ENCODE results near the gene RASGRP4. TPM values are rescaled to one million over a fixed set of nuclear protein-coding genes. Genes with fewer than 3 reads are reported as not detected.

Gene RASGRP4
- total and polyA plus RNA-seq, 2 experiments from 2014 or later, result not detected

DNA sequence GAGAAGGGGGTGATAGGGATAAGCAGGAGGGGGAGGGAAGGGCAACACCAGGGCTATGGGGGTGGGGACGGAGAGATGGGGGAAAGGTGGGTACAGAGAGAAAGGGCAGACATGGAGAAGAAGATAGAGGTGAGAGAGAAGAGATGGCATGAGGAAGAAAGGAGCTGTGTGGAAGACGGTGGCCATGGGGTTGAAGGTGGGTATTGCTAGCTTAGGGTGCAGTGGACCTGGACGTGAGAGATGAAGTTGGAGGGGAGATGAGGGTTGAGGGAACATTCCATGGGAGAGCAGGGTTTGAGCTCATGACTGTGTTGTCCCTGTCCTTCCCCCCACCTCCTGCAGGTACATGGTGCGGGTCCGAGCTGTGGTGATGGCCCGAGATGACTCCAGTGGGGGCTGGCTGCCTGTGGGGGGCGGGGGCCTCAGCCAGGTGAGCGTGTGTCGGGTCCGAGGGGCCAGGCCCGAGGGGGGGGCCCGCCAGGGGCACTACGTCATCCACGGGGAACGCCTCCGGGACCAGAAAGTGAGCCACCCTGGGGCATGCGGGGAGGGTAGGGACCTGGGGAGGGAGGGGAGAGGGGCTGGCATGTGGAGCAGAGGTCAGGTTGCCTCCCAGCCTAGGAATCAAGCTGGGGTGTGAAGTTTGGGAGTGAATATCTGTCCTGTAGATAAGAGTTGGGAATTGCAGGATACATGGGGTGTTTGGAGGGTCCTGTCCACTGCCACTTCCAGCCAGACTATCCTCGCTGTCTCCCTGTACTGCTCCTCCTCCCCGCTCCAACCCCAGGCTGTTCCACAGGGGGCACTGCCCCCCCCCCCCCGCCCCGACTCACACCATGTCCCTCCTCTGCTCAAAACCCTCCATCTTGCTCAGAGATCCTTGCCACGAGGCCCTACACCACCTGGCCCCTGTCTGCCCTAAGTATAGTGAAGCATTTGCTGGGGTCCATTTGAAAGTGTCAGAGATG lies 35.8 kb downstream of the RASGRP4 start:
- Histone ChIP-seq H2AFZ (no peak overlapping the region), H4K20me1 (ENCODE audit: insufficient read depth) (no peaks in the 10 kb centered on the region), H3K9me2 (ENCODE audit: insufficient read depth) (no peaks in the 10 kb centered on the region), H3K4me3 (peak overlapping the region; percentile 93), H3K4me1 (ENCODE audit: insufficient read depth) (peaks cover 14% of the 10 kb centered on the region), H3K4me2 (ENCODE audit: unreplicated experiment) (peak overlapping the region; percentile 50), H3F3A (ENCODE audit: insufficient read depth) (0 out of 2 replicates have a peak, but pooled peaks cover 10% of the 10 kb centered on the region), H3K27me3 (replicated peaks; ENCODE audit: insufficient read depth) (no peaks in the 10 kb centered on the region), H3K36me3 (ENCODE audit: low read depth) (no peaks in the 10 kb centered on the region), H3K9ac (peak overlapping the region; percentile 78), H3K9me3 (ENCODE audit: low read depth) (no peaks in the 10 kb centered on the region), H3K79me2 (ENCODE audit: insufficient read depth) (no peaks in the 10 kb centered on the region), H3K27ac (peak overlapping the region; percentile 28; the same call in 1 of the 2 replicates)
- no peak for TF ChIP-seq EZH2 (IDR thresholded peaks at IDR 0.05; ENCODE audit: insufficient read depth, poor library complexity, severe bottlenecking)
- no peak for TF ChIP-seq EZH2phosphoT487 (IDR thresholded peaks at IDR 0.05; ENCODE audit: insufficient read depth, low read depth)
- in situ Hi-C loops (cut with MboI), result no loop called here
- 14 to 44% methylated on average over 5 to 22 of the region's 22 CpGs for WGBS, 2 experiments (ENCODE audit: low coverage in 1 of 2, low lambda C conversion rate in 2 of 2, missing lambda C conversion rate in 2 of 2)
- no peak for DNase-seq

GRCh38 chr19:38389101-38389925 lies 36.7 kb downstream of the RASGRP4 start:
- Histone ChIP-seq H3K4me3 (peak overlapping the region; percentile 93), H3K27ac (peak overlapping the region; percentile 68), H3K9me2 (ENCODE audit: insufficient read depth) (no peaks in the 10 kb centered on the region), H3K4me1 (ENCODE audit: insufficient read depth) (peaks cover 14% of the 10 kb centered on the region), H3K4me2 (ENCODE audit: unreplicated experiment) (peak overlapping the region; percentile 86), H3K79me2 (ENCODE audit: insufficient read depth) (no peaks in the 10 kb centered on the region), H3K9me3 (ENCODE audit: low read depth) (no peaks in the 10 kb centered on the region), H4K20me1 (ENCODE audit: insufficient read depth) (no peaks in the 10 kb centered on the region), H3K27me3 (replicated peaks; ENCODE audit: insufficient read depth) (no peaks in the 10 kb centered on the region), H3K36me3 (ENCODE audit: low read depth) (no peaks in the 10 kb centered on the region), H3K9ac (peak overlapping the region; percentile 78), H2AFZ (peak overlapping the region; percentile 58), H3F3A (ENCODE audit: insufficient read depth) (0 out of 2 replicates have a peak, but pooled peaks cover 10% of the 10 kb centered on the region)
- 1 to 6% methylated on average over 20 to 28 of the region's 28 CpGs for WGBS, 2 experiments (ENCODE audit: low coverage in 1 of 2, low lambda C conversion rate in 2 of 2, missing lambda C conversion rate in 2 of 2)
- in situ Hi-C loops (cut with MboI), result no loop called here
- TF ChIP-seq EZH2 (IDR thresholded peaks at IDR 0.05; ENCODE audit: insufficient read depth, poor library complexity, severe bottlenecking), result no peak
- no peak for TF ChIP-seq EZH2phosphoT487 (IDR thresholded peaks at IDR 0.05; ENCODE audit: insufficient read depth, low read depth)
- peak; percentile 91 for DNase-seq

DNA sequence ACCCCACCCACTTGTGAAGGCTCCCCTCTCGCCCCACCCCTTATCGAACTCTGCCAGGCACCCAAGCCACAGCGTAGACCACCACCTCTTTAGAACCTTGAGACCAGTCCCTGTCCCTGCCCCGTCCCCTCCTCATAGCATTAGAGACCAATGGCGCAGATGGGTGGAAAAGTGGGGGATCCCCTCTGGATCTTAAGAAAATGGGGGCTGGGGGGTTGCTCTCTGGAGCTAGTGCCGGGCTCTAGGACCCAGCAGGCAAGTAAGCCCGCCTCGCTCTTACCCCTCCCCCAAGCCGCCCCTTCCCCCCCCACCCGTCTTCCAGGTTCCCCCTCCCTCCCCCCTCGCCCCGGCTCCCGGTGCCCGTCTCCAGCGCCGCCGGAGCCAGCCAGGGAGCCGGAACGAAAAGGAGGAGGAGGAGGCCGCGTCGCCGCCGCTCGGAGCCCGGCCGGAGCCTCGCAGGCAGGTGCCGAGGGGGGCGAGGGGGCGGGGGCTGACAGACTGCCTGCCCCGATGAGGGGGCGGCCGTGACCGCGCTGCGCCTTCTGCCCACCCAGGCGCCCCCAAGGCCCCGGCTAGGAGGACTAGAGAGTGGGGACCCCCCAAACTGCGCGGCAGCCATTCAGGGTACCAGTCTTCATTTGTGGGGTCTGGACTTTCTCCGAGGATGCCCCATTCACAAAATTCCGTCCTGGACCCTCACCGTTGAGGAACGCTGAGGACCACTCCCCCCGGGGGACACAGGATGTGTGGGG lies 37.5 kb downstream of the RASGRP4 start, which contains the start of gene SPRED3:
Gene SPRED3 (plus strand): TSS at position 349 of the 752 bp plus-strand sequence. CDS start 1,606 bp downstream, outside the sequence.
- TF ChIP-seq EZH2phosphoT487 (IDR thresholded peaks at IDR 0.05; ENCODE audit: insufficient read depth, low read depth) (no peak), EZH2 (IDR thresholded peaks at IDR 0.05; ENCODE audit: insufficient read depth, poor library complexity, severe bottlenecking) (no peak)
- in situ Hi-C loops (cut with MboI), result no loop called here
- H3K9me3 ChIP-seq (ENCODE audit: low read depth), result no peaks in the 10 kb centered on the region
- H3K27ac ChIP-seq, result peak within 1 kb of the TSS; percentile 68
- H4K20me1 ChIP-seq (ENCODE audit: insufficient read depth), result no peaks in the 10 kb centered on the region
- peak within 1 kb of the TSS; percentile 93 for H3K4me3 ChIP-seq
- peak within 1 kb of the TSS; percentile 78 for H3K9ac ChIP-seq
- 0 out of 2 replicates have a peak, but pooled peaks cover 10% of the 10 kb centered on the region for H3F3A ChIP-seq (ENCODE audit: insufficient read depth)
- 1 to 2% methylated on average over 10 to 43 of the region's 46 CpGs for WGBS, 2 experiments (ENCODE audit: low coverage in 1 of 2, low lambda C conversion rate in 2 of 2, missing lambda C conversion rate in 2 of 2)
- no peaks in the 10 kb centered on the region for H3K36me3 ChIP-seq (ENCODE audit: low read depth)
- H2AFZ ChIP-seq, result peak within 1 kb of the TSS; percentile 86
- H3K4me1 ChIP-seq (ENCODE audit: insufficient read depth), result peaks cover 14% of the 10 kb centered on the region
- H3K9me2 ChIP-seq (ENCODE audit: insufficient read depth), result no peaks in the 10 kb centered on the region
- peak; percentile 74 for DNase-seq
- H3K4me2 ChIP-seq (ENCODE audit: unreplicated experiment), result peak within 1 kb of the TSS; percentile 88
- no peaks in the 10 kb centered on the region for H3K27me3 ChIP-seq (replicated peaks; ENCODE audit: insufficient read depth)
- no peaks in the 10 kb centered on the region for H3K79me2 ChIP-seq (ENCODE audit: insufficient read depth)

Data from GM23248 (cell line).